A673 (cell line): ENCODE measurements around the gene CYTH4. TPM values are rescaled to one million over a fixed set of nuclear protein-coding genes. Genes with fewer than 3 reads are reported as not detected.

Source experiments
- BruUV-seq: library from RNA; stranded (reverse); fragments of 400-500 nt; replicated peaks from 2 replicates; lab custom pipeline; 2021; lab: Mats Ljungman, UMichigan
- CTCF ChIA-PET: fragments of 300-600 bp; sonication (Branson Sonifier 250); formaldehyde crosslinking; loops from one replicate; lab custom pipeline; 2022; ENCODE audit warnings: antibody characterized with exemption; lab: Charles Lee
- POLR2A ChIA-PET: fragments of 300-600 bp; sonication (Branson Sonifier 250); formaldehyde crosslinking; loops from one replicate; lab custom pipeline; 2022; ENCODE audit warnings: antibody characterized with exemption; ENCODE audit not compliant: low non-redundant PET; lab: Charles Lee
- DNase-seq: peaks from one replicate; pipeline ENCODE4 v3.0.0-alpha.2; 2015; ENCODE audit warnings: low spot score
- H3K27ac ChIP-seq: fragments of 200-600 bp; sonication (generic); 2 replicates; pipeline ENCODE4 v1.5.1; 2016; ENCODE audit warnings: mixed run types, low read depth, mild to moderate bottlenecking, mixed read lengths, antibody characterized with exemption, low read length; ENCODE audit not compliant: poor library complexity, severe bottlenecking
- H3K27me3 ChIP-seq: fragments of 200-600 bp; sonication (generic); replicated peaks from 2 replicates; pipeline ENCODE4 v1.6.1; 2017; ENCODE audit warnings: mixed run types, low read depth, mild to moderate bottlenecking, mixed read lengths, antibody characterized with exemption, low read length; ENCODE audit not compliant: insufficient read depth, poor library complexity
- H3K36me3 ChIP-seq: fragments of 200-600 bp; sonication (generic); 2 replicates; pipeline ENCODE4 v1.6.1; 2016; ENCODE audit warnings: mixed run types, mild to moderate bottlenecking, mixed read lengths, antibody characterized with exemption, low read length; ENCODE audit not compliant: insufficient read depth, poor library complexity, severe bottlenecking
- H3K4me1 ChIP-seq: fragments of 200-600 bp; sonication (generic); 2 replicates; pipeline ENCODE4 v1.6.1; 2017; ENCODE audit warnings: mixed run types, mild to moderate bottlenecking, mixed read lengths, antibody characterized with exemption, low read length; ENCODE audit not compliant: insufficient read depth, poor library complexity, severe bottlenecking
- H3K4me3 ChIP-seq: fragments of 200-600 bp; sonication (generic); 2 replicates; pipeline ENCODE4 v1.5.1; 2016; ENCODE audit warnings: low read depth, mixed run types, mild to moderate bottlenecking, mixed read lengths, low read length; ENCODE audit not compliant: poor library complexity, severe bottlenecking
- H3K9me3 ChIP-seq: fragments of 200-600 bp; sonication (generic); 2 replicates; pipeline ENCODE4 v1.6.1; 2016; ENCODE audit warnings: mixed run types, low read depth, mild to moderate bottlenecking, mixed read lengths, antibody characterized with exemption, low read length; ENCODE audit not compliant: poor library complexity, severe bottlenecking
- EZH2 ChIP-seq: fragments of 200-600 bp; sonication (generic); IDR thresholded peaks from 2 replicates; pipeline ENCODE4 v1.6.1; 2017; ENCODE audit warnings: borderline replicate concordance, low read depth, mild to moderate bottlenecking, mixed read lengths, antibody characterized with exemption, low read length; ENCODE audit not compliant: poor library complexity, severe bottlenecking
- intact Hi-C: fragments of 100-400 bp; cut with micrococcal nuclease; formaldehyde crosslinking; loops from one replicate; pipeline ENCODE4 v1.10.0; 2022; ENCODE audit not compliant: unreplicated experiment
- total RNA-seq: library from RNA; stranded (reverse); gene quantifications from 2 replicates; pipeline ENCODE4 v1.2.3, GENCODE V29; 2021
- TF ChIP-seq, protein P1 (sequence below): fragments of 300-800, 200-600 bp; sonication (generic); conservative IDR thresholded peaks from 2 replicates; pipeline ENCODE4 v1.5.1; 2017; ENCODE audit warnings: low read depth, mild to moderate bottlenecking, antibody characterized with exemption, low read length, moderate library complexity, mixed read lengths

Gene CYTH4
- total RNA-seq, 1 experiment from 2014 or later: not detected

- intact Hi-C loops: no loop called here
- no peaks in the 10 kb centered on the region for H3K27me3 ChIP-seq
- no peak overlapping the region for H3K27ac ChIP-seq
- ChIA-PET CTCF (no interaction called here), POLR2A (no interaction called here)
- H3K4me1 ChIP-seq: no peaks in the 10 kb centered on the region
- H3K9me3 ChIP-seq: no peaks in the 10 kb centered on the region
- no peak for DNase-seq
- no peak for TF ChIP-seq EZH2
- H3K4me3 ChIP-seq: no peak overlapping the region
- BruUV-seq: no TSS peak
- H3K36me3 ChIP-seq: no peaks in the 10 kb centered on the region
Observed at GRCh38 chr22:37291559-37292298, 9.4 kb downstream of the CYTH4 start.

DNA sequence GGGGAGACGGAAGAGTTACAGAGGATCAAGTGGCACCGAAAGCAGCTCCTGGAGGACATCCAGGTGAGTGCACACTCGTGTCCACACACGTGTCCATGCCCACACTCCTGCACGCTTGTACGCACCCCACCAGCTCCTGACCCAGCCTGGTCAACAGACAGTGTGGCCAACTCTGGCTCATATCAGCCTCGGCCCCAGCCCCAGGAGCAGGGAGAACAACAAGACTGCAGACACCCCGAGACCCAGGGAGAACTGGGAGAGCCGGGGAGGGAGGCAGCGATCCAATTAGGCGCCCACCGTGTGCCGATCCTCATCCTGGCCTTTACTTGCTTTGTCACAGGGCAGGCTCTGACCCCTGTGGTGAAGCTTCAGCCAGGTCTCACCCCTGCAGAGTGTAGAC, 10.3 kb downstream of the CYTH4 start:
- no peak overlapping the region for H3K4me3 ChIP-seq
- intact Hi-C loops: no loop called here
- no peaks in the 10 kb centered on the region for H3K9me3 ChIP-seq
- H3K36me3 ChIP-seq: no peaks in the 10 kb centered on the region
- no peak overlapping the region for H3K27ac ChIP-seq
- POLR2A ChIA-PET: no interaction called here
- no TSS peak for BruUV-seq
- no peaks in the 10 kb centered on the region for H3K4me1 ChIP-seq
- TF ChIP-seq, protein P1, sequence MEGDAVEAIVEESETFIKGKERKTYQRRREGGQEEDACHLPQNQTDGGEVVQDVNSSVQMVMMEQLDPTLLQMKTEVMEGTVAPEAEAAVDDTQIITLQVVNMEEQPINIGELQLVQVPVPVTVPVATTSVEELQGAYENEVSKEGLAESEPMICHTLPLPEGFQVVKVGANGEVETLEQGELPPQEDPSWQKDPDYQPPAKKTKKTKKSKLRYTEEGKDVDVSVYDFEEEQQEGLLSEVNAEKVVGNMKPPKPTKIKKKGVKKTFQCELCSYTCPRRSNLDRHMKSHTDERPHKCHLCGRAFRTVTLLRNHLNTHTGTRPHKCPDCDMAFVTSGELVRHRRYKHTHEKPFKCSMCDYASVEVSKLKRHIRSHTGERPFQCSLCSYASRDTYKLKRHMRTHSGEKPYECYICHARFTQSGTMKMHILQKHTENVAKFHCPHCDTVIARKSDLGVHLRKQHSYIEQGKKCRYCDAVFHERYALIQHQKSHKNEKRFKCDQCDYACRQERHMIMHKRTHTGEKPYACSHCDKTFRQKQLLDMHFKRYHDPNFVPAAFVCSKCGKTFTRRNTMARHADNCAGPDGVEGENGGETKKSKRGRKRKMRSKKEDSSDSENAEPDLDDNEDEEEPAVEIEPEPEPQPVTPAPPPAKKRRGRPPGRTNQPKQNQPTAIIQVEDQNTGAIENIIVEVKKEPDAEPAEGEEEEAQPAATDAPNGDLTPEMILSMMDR: no peak
- TF ChIP-seq EZH2: no peak
- CTCF ChIA-PET: no interaction called here
- H3K27me3 ChIP-seq: no peaks in the 10 kb centered on the region
- DNase-seq: no peak

DNA sequence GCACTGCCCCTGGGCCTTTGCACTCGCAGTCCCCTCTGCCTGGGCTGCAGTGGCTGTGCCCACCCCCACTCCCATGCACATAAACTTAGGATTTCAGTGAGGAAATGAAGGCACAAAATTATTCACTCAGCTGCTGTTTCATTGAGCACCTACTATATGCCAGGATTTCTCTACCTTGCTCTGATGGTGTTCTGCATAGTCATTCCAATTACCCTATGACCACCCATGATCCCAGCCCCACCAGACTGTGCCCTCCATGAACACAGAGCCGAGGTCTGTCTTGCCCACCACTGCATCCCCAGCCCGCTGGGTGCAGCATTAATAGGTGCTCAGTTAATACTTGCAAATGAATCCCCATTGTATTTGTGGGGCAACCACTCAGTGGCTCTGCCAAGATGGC, 10.9 kb downstream of the CYTH4 start:
- H3K27ac ChIP-seq: no peak overlapping the region
- H3K36me3 ChIP-seq: no peaks in the 10 kb centered on the region
- TF ChIP-seq EZH2: no peak
- TF ChIP-seq, protein P1: no peak
- no peaks in the 10 kb centered on the region for H3K9me3 ChIP-seq
- no peak overlapping the region for H3K4me3 ChIP-seq
- H3K4me1 ChIP-seq: no peaks in the 10 kb centered on the region
- DNase-seq: no peak
- ChIA-PET POLR2A (no interaction called here), CTCF (no interaction called here)
- H3K27me3 ChIP-seq: no peaks in the 10 kb centered on the region
- intact Hi-C loops: no loop called here
- BruUV-seq: no TSS peak

- POLR2A ChIA-PET: no interaction called here
- Histone ChIP-seq H3K27me3 (no peaks in the 10 kb centered on the region), H3K9me3 (no peaks in the 10 kb centered on the region), H3K27ac (no peak overlapping the region), H3K4me3 (no peak overlapping the region), H3K4me1 (no peaks in the 10 kb centered on the region), H3K36me3 (no peaks in the 10 kb centered on the region)
- no peak for DNase-seq
- CTCF ChIA-PET: no interaction called here
- TF ChIP-seq EZH2: no peak
- TF ChIP-seq, protein P1: no peak
- intact Hi-C loops: no loop called here
- BruUV-seq: no TSS peak
Observed at GRCh38 chr22:37294747-37295146, 12.4 kb downstream of the CYTH4 start.
